AG04450 (cell line): ENCODE data around the gene ZNRF4. TPM values are rescaled to one million over a fixed set of nuclear protein-coding genes. Genes with fewer than 3 reads are reported as not detected.

Source experiments
- CTCF ChIA-PET: fragments of 300-600, 350-600 bp; formaldehyde crosslinking; extraction: SDS; loops from one replicate; lab custom pipeline; 2022; ENCODE audit warnings: antibody characterized with exemption, inconsistent platforms; lab: Charles Lee
- POLR2A ChIA-PET: fragments of 350-600 bp; formaldehyde crosslinking; extraction: SDS; loops from one replicate; lab custom pipeline; 2021; ENCODE audit warnings: antibody characterized with exemption, inconsistent platforms; lab: Yijun Ruan, JAX
- DNase-seq: peaks from one replicate; pipeline ENCODE4 v3.0.0-alpha.2; 2011; ENCODE audit warnings: low read depth, low spot score
- H3K27ac ChIP-seq: one replicate; pipeline ENCODE4 v1.5.1; 2012; ENCODE audit warnings: low read depth, low read length, control low read depth
- H3K27me3 ChIP-seq: one replicate; pipeline ENCODE4 v1.6.0; 2012; ENCODE audit warnings: low read length; ENCODE audit not compliant: control insufficient read depth, insufficient read depth
- H3K4me3 ChIP-seq: 2 replicates; pipeline ENCODE4 v1.5.1; 2011; ENCODE audit warnings: mild to moderate bottlenecking, low read depth, low read length, control low read depth
- H3K9me3 ChIP-seq: 2 replicates; pipeline ENCODE4 v1.5.1; 2012; ENCODE audit warnings: low read length; ENCODE audit not compliant: control insufficient read depth, insufficient read depth
- CTCF ChIP-seq: IDR thresholded peaks from 2 replicates; pipeline ENCODE4 v1.5.1; 2011; ENCODE audit warnings: low read depth, low read length, control low read depth, inconsistent platforms
- polyA plus RNA-seq: library from polyadenylated mRNA; depleted of rRNA; stranded (reverse); fragments of >200 nt; gene quantifications from 2 replicates; pipeline ENCODE4 v1.2.3, GENCODE V29; 2011

The ZNRF4 gene
- polyA plus RNA-seq, 1 experiment, result not detected

GRCh38 chr19:5491565-5491964, 36.3 kb downstream of the ZNRF4 start:
- TF ChIP-seq CTCF, result no peak
- Histone ChIP-seq H3K27me3 (peaks cover 45% of the 10 kb centered on the region), H3K4me3 (no peak overlapping the region), H3K9me3 (no peaks in the 10 kb centered on the region; the same call in 1 of the 2 replicates), H3K27ac (no peak overlapping the region)
- ChIA-PET POLR2A (interaction anchor here (0.6 kb wide), 1 partner anchor 17 kb away, joined by 3 read pairs; no protein-coding TSS in a partner anchor), CTCF (no interaction called here)
- DNase-seq, result no peak

GRCh38 chr19:5492281-5492634, 37.0 kb downstream of the ZNRF4 start:
- POLR2A ChIA-PET, result no interaction called here
- DNase-seq, result no peak
- CTCF ChIA-PET, result no interaction called here
- TF ChIP-seq CTCF, result no peak
- Histone ChIP-seq H3K9me3 (no peaks in the 10 kb centered on the region; the same call in 1 of the 2 replicates), H3K4me3 (no peak overlapping the region), H3K27me3 (peaks cover 45% of the 10 kb centered on the region), H3K27ac (no peak overlapping the region)

- no peak overlapping the region for H3K27ac ChIP-seq
- peaks cover 48% of the 10 kb centered on the region for H3K27me3 ChIP-seq
- CTCF ChIA-PET, result no interaction called here
These were observed 37.6 kb downstream of the ZNRF4 start for GRCh38 chr19:5492635-5493409.

GRCh38 chr19:5494773-5495172, 39.6 kb downstream of the ZNRF4 start:
- Histone ChIP-seq H3K27me3 (peaks cover 55% of the 10 kb centered on the region), H3K27ac (no peak overlapping the region), H3K9me3 (peaks cover 8% of the 10 kb centered on the region; the same call in 1 of the 2 replicates), H3K4me3 (no peak overlapping the region)
- ChIA-PET CTCF (no interaction called here), POLR2A (no interaction called here)
- TF ChIP-seq CTCF, result no peak
- DNase-seq, result no peak

More at GRCh38 chr19:5492635-5493409, 37.6 kb downstream of the ZNRF4 start:
- H3K4me3 ChIP-seq, result no peak overlapping the region
- POLR2A ChIA-PET, result no interaction called here
- DNase-seq, result no peak
- TF ChIP-seq CTCF, result no peak
- H3K9me3 ChIP-seq, result peaks cover 1% of the 10 kb centered on the region; the same call in 1 of the 2 replicates

- Histone ChIP-seq H3K27me3 (peaks cover 55% of the 10 kb centered on the region), H3K4me3 (no peak overlapping the region), H3K27ac (no peak overlapping the region), H3K9me3 (peaks cover 8% of the 10 kb centered on the region; the same call in 1 of the 2 replicates)
- POLR2A ChIA-PET, result no interaction called here
- DNase-seq, result no peak
- no peak for TF ChIP-seq CTCF
- CTCF ChIA-PET, result no interaction called here
These were observed 40.6 kb downstream of the ZNRF4 start for GRCh38 chr19:5495792-5496191.
